ENCODE results near the gene SLC44A4. TPM values are rescaled to one million over a fixed set of nuclear protein-coding genes. Genes with fewer than 3 reads are reported as not detected.
"Not testable (repeated sequence)": the region's sequence is repeated elsewhere in the genome, so short reads cannot be mapped to it uniquely, and the experiment has no call there.

SLC44A4 gene
- total RNA-seq, 1 experiment from 2014 or later = 3.8 TPM

GRCh38 chr6:31842053-31842452 is 36.7 kb downstream of the SLC44A4 start:
- Histone ChIP-seq H3K4me1 (ENCODE audit: insufficient read depth, low read length) (no peaks in the 10 kb centered on the region), H3T11ph (ENCODE audit: low read length) (no peak overlapping the region), H3K23me2 (ENCODE audit: insufficient read length, low read depth, low read length, poor library complexity, severe bottlenecking) (peaks cover 4% of the 10 kb centered on the region), H2BK15ac (ENCODE audit: low read depth, low read length) (no peak overlapping the region), H2BK20ac (ENCODE audit: low read depth, low read length, poor library complexity, severe bottlenecking) (no peak overlapping the region), H2BK5ac (ENCODE audit: insufficient read length, low read length) (no peak overlapping the region), H3K27me3 (ENCODE audit: insufficient read depth, low read length) (no peaks in the 10 kb centered on the region), H4K8ac (replicated peaks; ENCODE audit: insufficient read length, low read depth, low read length) (no peak overlapping the region), H4K91ac (ENCODE audit: insufficient read length, low read depth, low read length) (no peak overlapping the region), H3K4ac (ENCODE audit: low read depth, low read length) (no peak overlapping the region), H3K4me2 (ENCODE audit: insufficient read depth, insufficient read length, low read length) (no peak overlapping the region), H3K23ac (ENCODE audit: insufficient read length, low read depth, low read length) (no peak overlapping the region), H4K5ac (ENCODE audit: insufficient read length, low read depth, low read length) (no peak overlapping the region), H2AFZ (ENCODE audit: low read length) (no peak overlapping the region), H3K14ac (ENCODE audit: insufficient read depth, low read length) (no peak overlapping the region), H3K79me1 (ENCODE audit: insufficient read depth, low read depth, low read length, poor library complexity, severe bottlenecking) (no peaks in the 10 kb centered on the region), H2BK120ac (ENCODE audit: low read depth, low read length, poor library complexity, severe bottlenecking) (no peak overlapping the region), H3K79me2 (ENCODE audit: insufficient read depth, low read length) (peaks cover 5% of the 10 kb centered on the region; the same call in 1 of the 2 replicates), H3K18ac (ENCODE audit: insufficient read length, low read depth, low read length) (no peak overlapping the region), H3K56ac (ENCODE audit: insufficient read length, low read depth, low read length) (no peak overlapping the region), H3K27ac (ENCODE audit: insufficient read length, low read depth, low read length) (no peak overlapping the region), H2BK12ac (ENCODE audit: insufficient read length, low read depth, low read length) (no peak overlapping the region), H3K9ac (ENCODE audit: extremely low read depth, insufficient read length, low read length) (no peak overlapping the region), H4K20me1 (ENCODE audit: control insufficient read depth, insufficient read depth, insufficient read length) (peaks cover 2% of the 10 kb centered on the region), H3K9me3 (ENCODE audit: control insufficient read depth, low read depth, low read length) (no peaks in the 10 kb centered on the region), H2AK5ac (ENCODE audit: insufficient read length, low read length) (no peak overlapping the region)
- DNase-seq = no peak
- H3K9me3 Mint-ChIP-seq = no peaks in the 10 kb centered on the region
- TF ChIP-seq CTCF (conservative IDR thresholded peaks at IDR 0.05) = no peak
- peaks cover 39 to 46% (median 39%) of the 10 kb centered on the region in 3 experiments for H3K36me3 Mint-ChIP-seq (ENCODE audit: insufficient read depth in 1 of 3, low read depth in 3 of 3)
- peak overlapping the region in 1 of 3 experiments; percentile 58; a peak in 1 of 7 replicates for H3K27ac Mint-ChIP-seq
- peaks cover 7 to 8% of the 10 kb centered on the region in 2 experiments for H3K4me1 Mint-ChIP-seq
- H3K27me3 Mint-ChIP-seq (ENCODE audit: low read depth) = no peaks in the 10 kb centered on the region
- H3K4me3 Mint-ChIP-seq = no peak overlapping the region
- WGBS (ENCODE audit: extremely low coverage, insufficient read length, low lambda C conversion rate) = no CpG with 5 or more reads among the region's 9 CpGs

GRCh38 chr6:31839779-31840126 is 39.0 kb downstream of the SLC44A4 start:
- not testable (repeated sequence) for H2BK5ac ChIP-seq (ENCODE audit: insufficient read length, low read length); H3K56ac ChIP-seq (ENCODE audit: insufficient read length, low read depth, low read length); H3K4me1 ChIP-seq (ENCODE audit: insufficient read depth, low read length); H3K27me3 Mint-ChIP-seq (ENCODE audit: low read depth); H4K8ac ChIP-seq (replicated peaks; ENCODE audit: insufficient read length, low read depth, low read length); H2BK120ac ChIP-seq (ENCODE audit: low read depth, low read length, poor library complexity, severe bottlenecking); H4K20me1 ChIP-seq (ENCODE audit: control insufficient read depth, insufficient read depth, insufficient read length); H3K9me3 ChIP-seq (ENCODE audit: control insufficient read depth, low read depth, low read length); H3K4ac ChIP-seq (ENCODE audit: low read depth, low read length); H2AFZ ChIP-seq (ENCODE audit: low read length); H3K23ac ChIP-seq (ENCODE audit: insufficient read length, low read depth, low read length); H2BK20ac ChIP-seq (ENCODE audit: low read depth, low read length, poor library complexity, severe bottlenecking); H3K27me3 ChIP-seq (ENCODE audit: insufficient read depth, low read length); DNase-seq; H2BK15ac ChIP-seq (ENCODE audit: low read depth, low read length); H3T11ph ChIP-seq (ENCODE audit: low read length); H3K27ac ChIP-seq (ENCODE audit: insufficient read length, low read depth, low read length); H3K9ac ChIP-seq (ENCODE audit: extremely low read depth, insufficient read length, low read length); H2BK12ac ChIP-seq (ENCODE audit: insufficient read length, low read depth, low read length); H4K91ac ChIP-seq (ENCODE audit: insufficient read length, low read depth, low read length); H2AK5ac ChIP-seq (ENCODE audit: insufficient read length, low read length); H3K9me3 Mint-ChIP-seq; H3K18ac ChIP-seq (ENCODE audit: insufficient read length, low read depth, low read length); H3K79me1 ChIP-seq (ENCODE audit: insufficient read depth, low read depth, low read length, poor library complexity, severe bottlenecking); H3K14ac ChIP-seq (ENCODE audit: insufficient read depth, low read length); H3K4me2 ChIP-seq (ENCODE audit: insufficient read depth, insufficient read length, low read length); H4K5ac ChIP-seq (ENCODE audit: insufficient read length, low read depth, low read length)
- H3K36me3 Mint-ChIP-seq (ENCODE audit: insufficient read depth in 1 of 3, low read depth in 3 of 3) = peaks cover 60 to 67% (median 61%) of the 10 kb centered on the region in 3 experiments
- Histone ChIP-seq H3K79me2 (ENCODE audit: insufficient read depth, low read length) (peaks cover 20% of the 10 kb centered on the region; the same call in 1 of the 2 replicates), H3K23me2 (ENCODE audit: insufficient read length, low read depth, low read length, poor library complexity, severe bottlenecking) (peaks cover 27% of the 10 kb centered on the region)
- peak overlapping the region in 1 of 3 experiments; percentile 72; a peak in 1 of 7 replicates for H3K27ac Mint-ChIP-seq
- peaks cover 11 to 22% of the 10 kb centered on the region in 2 experiments for H3K4me1 Mint-ChIP-seq
- H3K4me3 Mint-ChIP-seq = peak overlapping the region in 1 of 2 experiments; percentile 98; a peak in 1 of 5 replicates
- WGBS (ENCODE audit: extremely low coverage, insufficient read length, low lambda C conversion rate) = no CpG with 5 or more reads among the region's 8 CpGs
